GM21526 (cell line): Measurements from ENCODE around the gene ST3GAL4.

Experiments used
- ATAC-seq: cut with Tn5 transposase; IDR thresholded peaks from one replicate; pipeline ENCODE4 v1.9.1; 2021; ENCODE audit warnings: moderate library complexity; ENCODE audit not compliant: unreplicated experiment, low FRiP score

ST3GAL4 gene

DNA sequence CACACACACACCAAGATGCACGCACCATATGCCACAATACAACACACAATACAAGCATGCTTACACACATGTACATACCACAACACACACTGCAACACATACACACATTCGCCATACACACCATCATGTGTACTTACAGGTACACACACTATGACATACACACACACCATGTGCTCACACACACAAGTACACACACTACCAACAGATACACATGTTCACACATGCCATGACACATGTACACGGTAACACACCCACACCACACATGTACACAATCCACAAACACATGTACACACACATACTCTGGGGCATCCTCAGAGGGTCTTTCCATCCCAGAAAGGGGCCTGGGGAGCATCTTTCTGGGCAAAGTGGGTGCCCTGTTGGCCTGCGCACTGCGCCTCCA lies 82.2 kb downstream of the ST3GAL4 start:
- ATAC-seq = no peak

GRCh38 chr11:126438272-126438671 lies 82.8 kb downstream of the ST3GAL4 start:
- ATAC-seq = no peak

GRCh38 chr11:126438691-126439090 lies 83.2 kb downstream of the ST3GAL4 start:
- ATAC-seq = no peak

GRCh38 chr11:126440276-126440675 lies 84.8 kb downstream of the ST3GAL4 start:
- no peak for ATAC-seq

GRCh38 chr11:126440792-126441514 lies 85.5 kb downstream of the ST3GAL4 start:
- peak; percentile 73 for ATAC-seq

- ATAC-seq = no peak
Observed at GRCh38 chr11:126443120-126443519, 87.6 kb downstream of the ST3GAL4 start.

- no peak for ATAC-seq
Observed at GRCh38 chr11:126444072-126444471, 88.6 kb downstream of the ST3GAL4 start.

GRCh38 chr11:126446581-126446980 lies 91.1 kb downstream of the ST3GAL4 start:
- no peak for ATAC-seq

DNA sequence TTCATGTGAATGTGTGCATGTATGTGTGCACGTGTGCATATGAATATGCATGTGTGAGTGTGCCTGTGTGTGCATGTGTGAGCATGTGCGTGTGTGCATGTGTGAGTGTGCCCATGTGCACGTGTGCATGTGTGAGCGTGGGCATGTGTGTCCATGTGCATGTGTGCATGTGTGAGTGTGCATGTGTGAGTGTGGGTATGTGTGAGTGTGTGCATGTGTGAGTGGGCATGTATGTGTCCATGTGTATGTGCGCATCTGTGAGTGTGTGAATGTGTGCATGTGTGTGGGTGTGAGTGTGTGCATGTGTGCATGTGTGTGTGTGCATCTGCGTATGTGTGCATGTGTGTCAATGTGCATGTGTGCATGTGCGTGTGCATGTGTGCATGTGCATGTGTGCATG lies 94.7 kb downstream of the ST3GAL4 start:
- no peak for ATAC-seq

DNA sequence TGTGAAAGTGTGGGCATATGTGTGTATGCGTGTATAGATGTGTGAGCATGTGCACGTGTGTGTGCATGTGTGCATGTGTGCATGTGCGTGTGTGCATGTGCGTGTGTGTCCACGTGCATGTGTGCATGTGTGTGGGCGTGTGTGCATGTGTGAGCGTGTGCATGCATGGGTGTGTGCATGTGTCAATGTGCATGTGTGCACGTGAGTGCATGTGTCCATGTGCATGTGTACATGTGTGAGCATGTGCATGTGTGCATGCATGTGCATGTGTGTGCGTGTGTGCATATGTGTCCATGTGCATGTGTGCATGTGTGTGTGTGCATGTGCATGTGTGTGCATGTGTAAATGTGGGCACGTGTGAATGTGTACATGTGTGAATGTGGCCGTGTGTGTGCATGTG lies 95.3 kb downstream of the ST3GAL4 start:
- no peak for ATAC-seq

DNA sequence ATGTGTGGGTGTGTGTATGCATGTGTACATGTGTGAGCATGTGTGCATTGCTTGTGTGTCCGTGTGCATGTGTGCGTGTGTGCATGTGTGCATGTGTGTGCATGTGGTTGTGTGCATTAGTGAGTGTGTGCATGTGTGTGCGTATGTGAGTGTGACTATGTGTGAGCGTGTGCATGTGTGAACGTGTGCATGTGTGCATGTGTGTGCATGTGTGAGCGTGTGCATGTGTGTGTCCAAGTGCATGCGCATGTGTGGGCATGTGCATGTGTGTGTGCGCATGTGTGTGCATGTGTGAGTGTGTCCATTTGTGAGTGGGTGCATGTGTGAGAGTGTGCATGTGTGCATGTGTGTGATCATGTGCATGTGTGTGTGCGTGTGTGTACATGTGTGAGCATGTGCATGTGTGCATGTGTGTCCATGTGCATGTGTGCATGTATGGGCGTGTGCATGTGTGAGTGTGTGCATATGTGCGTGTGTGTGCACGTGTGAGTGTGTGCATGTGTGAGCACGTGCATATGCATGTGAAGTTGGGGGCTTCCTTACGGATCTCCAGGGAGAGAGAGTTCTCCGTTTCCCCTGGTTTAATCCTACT lies 95.8 kb downstream of the ST3GAL4 start:
- ATAC-seq = no peak

DNA sequence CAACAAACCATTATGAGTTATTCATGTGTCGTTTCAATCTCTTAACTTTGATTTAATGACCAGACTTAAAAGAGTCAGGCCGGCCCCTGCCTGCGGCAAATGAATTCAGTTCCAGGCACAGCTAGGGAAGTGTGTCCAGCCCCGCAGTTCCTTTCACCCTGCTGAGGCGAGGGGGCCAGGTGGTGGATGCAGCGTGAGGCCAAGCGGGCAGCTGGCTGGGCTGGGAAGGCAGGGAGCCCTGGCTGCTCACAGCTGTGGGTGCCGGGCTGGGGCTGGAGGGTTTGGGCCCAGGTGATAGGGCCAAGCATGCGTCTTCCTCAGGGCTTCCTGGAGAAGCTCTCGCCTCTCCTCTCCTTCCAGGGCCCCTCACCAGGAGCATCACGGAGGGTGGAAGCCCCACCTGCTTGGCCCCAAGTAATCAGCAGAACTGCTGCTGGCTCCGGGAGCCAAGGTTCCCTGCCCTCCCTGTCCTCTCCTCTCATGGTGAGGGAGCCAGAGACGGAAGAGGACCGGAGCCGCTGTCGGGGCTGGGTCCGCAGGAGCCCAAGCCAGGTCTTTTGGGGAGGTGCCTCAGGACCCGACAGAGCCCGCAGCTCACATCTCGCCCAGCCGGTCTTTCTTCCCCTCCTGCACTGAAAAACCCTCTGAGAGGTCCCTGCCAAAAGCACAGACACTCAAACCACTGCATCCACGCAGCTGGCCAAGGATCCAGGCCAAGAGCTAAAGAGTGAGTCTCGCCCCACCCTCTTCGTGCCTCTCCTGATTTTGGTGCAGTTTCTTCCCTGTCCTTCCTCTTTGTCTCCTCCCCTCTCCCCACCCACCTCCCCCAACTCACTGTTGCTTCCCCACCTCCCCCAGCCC lies 97.0 kb downstream of the ST3GAL4 start:
- no peak for ATAC-seq

DNA sequence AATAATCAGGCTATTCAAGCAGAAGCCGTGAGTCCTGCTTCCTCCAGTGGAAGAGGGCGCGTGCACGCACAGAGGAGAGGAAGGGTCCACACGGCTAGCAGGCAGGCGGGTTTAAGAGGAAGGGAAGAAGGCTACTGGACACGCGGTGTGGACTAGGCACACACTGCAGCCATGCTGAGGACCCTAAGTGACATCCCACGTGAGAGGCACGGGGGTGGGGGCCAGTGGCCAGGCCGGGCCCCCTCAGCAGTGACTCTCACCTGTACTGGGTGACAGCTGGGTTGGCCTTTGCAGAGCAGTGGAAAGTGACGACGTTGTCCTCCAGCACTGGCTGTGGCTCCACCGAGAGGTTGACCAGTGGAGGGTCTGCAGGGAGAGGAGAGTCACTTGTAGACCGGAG lies 100.6 kb downstream of the ST3GAL4 start:
- no peak for ATAC-seq

DNA sequence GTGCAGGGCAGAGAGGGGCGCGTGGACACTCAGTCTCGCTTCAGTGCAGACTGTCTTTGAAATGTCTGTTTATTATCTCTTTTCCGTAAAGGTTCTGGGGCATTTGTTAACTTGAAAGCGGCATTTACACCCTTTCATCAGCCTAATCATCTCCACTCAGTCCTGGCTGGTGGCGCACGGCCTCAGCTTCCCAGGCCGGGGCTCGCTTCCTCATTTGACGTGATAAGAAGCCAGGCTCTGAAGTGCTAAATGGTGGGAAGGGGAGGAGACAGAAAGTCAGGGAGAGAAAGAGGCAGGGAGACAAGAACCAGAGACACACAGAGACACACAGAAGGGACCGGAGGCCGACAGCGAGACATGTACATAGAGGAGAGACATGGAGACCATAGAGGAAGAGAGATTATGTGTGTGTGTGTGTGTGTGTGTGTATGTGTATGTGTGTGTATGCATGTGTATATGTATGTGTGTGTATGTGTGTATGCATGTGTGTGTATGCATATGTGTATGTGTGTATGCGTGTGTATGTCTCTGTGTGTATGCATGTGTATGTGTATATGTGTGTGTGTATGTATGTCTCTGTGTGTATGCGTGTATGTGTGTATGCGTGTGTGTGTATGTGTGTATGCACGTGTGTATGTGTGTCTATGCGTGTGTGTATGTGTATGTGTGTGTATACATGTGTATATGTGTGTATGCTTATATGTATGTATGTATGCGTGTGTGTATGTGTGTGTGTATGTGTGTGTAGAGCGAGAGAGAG lies 101.5 kb downstream of the ST3GAL4 start:
- ATAC-seq = no peak

DNA sequence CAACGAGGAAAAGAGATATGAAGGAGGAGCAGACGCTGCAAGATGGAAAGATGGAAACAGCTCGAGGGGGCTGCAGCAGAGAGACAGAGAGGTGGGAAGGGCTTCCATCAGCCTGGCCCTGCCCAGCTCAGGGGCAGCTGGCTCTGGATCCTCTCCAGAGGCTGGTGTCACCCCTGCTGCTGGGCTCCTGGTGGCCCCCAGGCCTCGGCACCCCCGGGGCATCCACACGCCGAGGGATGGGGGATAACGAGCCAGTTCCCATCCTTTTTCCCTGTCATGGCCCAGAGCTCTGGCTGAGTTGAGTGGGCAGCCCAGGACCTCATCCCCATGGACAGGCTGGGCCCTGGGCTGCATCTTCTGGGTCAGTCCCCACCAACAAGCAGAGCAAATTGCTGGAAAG lies 102.3 kb downstream of the ST3GAL4 start:
- no peak for ATAC-seq

GRCh38 chr11:126459691-126460281 lies 104.3 kb downstream of the ST3GAL4 start:
- ATAC-seq = no peak

DNA sequence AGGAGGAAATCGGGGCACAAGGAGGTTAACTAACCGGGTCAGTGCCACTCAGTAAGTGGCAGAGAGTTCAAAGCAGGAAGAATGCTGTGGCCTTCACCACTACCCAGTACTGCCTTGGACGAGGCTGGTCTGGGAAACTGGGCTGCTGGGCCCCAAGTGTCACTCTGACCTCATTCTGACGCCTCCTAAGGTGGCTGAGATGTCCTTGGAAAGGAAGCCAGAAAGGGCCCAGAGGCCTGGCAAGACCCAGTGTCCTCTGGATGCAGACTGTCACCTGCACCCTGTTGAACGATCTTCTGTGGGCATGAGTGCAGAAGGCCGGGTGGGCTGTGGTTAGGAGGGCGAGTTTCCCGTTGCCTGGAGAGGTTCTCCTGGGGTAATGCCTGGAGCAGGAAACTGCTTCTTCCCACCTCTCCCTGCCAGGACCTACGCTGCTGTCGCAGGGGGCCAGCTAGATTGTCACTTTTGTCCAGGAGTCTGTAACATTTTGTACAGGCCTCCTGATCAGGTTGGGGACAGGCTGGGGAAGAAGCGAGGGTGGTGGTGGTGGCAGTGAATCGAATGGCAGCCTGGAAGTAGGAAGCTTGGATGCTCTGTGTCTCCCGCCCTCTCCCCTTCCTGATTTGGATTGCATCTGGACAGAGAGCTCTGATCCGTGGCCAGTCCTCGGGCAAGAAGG lies 105.1 kb downstream of the ST3GAL4 start:
- no peak for ATAC-seq

DNA sequence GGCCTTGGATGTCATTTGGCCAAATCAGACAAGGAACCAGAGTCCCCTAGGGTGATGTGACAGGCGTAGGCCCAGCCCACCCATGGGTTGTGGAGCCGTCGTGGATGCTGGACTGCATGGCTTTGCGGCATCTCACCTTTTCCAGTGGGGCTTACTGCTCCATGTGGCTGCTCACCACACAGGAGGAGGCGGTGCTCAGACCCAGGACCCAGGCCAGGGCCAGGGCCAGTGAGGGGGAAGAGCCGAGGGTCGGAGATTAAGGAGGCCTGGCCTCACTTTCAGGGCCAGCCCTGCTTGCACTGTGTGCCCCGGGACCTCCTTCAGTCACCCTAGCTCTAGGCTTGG lies 105.6 kb downstream of the ST3GAL4 start:
- no peak for ATAC-seq

DNA sequence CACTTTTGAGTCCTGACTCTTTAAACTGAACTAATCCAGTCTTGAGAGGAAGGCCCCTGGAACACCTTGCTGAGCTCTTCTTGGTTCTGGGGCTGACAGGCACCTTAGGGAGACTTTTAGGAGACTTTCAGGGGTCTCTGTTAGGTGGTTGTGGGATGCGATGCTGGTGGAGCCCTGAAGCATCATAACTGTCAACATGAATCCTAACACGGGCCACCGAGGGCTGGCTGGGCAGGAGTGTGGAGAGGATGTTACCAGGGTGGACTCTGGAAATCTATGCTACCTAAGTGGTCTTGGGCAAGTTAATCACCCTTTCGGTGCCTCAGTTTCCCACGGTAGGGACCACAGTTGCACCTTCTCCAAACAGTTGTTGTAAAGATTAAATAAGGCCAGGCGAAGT lies 106.5 kb downstream of the ST3GAL4 start:
- no peak for ATAC-seq

GRCh38 chr11:126462422-126462821 lies 106.9 kb downstream of the ST3GAL4 start:
- no peak for ATAC-seq
